Calu3 (cell line): ENCODE data around the gene CD37. TPM values are rescaled to one million over a fixed set of nuclear protein-coding genes. Genes with fewer than 3 reads are reported as not detected.

ENCODE experiments used
- BruUV-seq: library from RNA; stranded (reverse); fragments of 400-500 nt; replicated peaks from 2 replicates; lab custom pipeline; 2021; lab: Mats Ljungman, UMichigan
- CTCF ChIA-PET: fragments of 300-600 bp; sonication (Branson Sonifier 250); formaldehyde crosslinking; loops from one replicate; lab custom pipeline; 2022; ENCODE audit warnings: antibody characterized with exemption; lab: Charles Lee
- DNase-seq: peaks from one replicate; pipeline ENCODE4 v3.0.0; 2022
- H3K27ac Mint-ChIP-seq: one replicate; pipeline ENCODE4 v1.8.0; 2022; ENCODE audit warnings: mixed read lengths; ENCODE audit not compliant: unreplicated experiment
- H3K27me3 Mint-ChIP-seq: one replicate; pipeline ENCODE4 v1.8.0; 2022; ENCODE audit warnings: mixed read lengths; ENCODE audit not compliant: unreplicated experiment
- H3K36me3 Mint-ChIP-seq: one replicate; pipeline ENCODE4 v1.8.0; 2022; ENCODE audit warnings: mild to moderate bottlenecking, moderate library complexity, mixed read lengths; ENCODE audit not compliant: insufficient read depth, unreplicated experiment
- H3K4me1 Mint-ChIP-seq: one replicate; pipeline ENCODE4 v1.8.0; 2022; ENCODE audit warnings: mild to moderate bottlenecking, low read depth, mixed read lengths; ENCODE audit not compliant: unreplicated experiment
- H3K4me3 Mint-ChIP-seq: one replicate; pipeline ENCODE4 v1.8.0; 2022; ENCODE audit warnings: mild to moderate bottlenecking, low read depth, moderate library complexity, mixed read lengths; ENCODE audit not compliant: unreplicated experiment
- H3K9me3 Mint-ChIP-seq: one replicate; pipeline ENCODE4 v1.8.0; 2022; ENCODE audit warnings: low read depth, mixed read lengths; ENCODE audit not compliant: unreplicated experiment
- CTCF ChIP-seq: fragments of 200-600 bp; IDR thresholded peaks from one replicate; pipeline ENCODE4 v1.8.0; 2022; ENCODE audit warnings: antibody characterized with exemption; ENCODE audit not compliant: unreplicated experiment
- intact Hi-C: fragments of 100-400 bp; cut with micrococcal nuclease; formaldehyde crosslinking; loops from one replicate; pipeline ENCODE4 v1.10.0; 2022; ENCODE audit not compliant: unreplicated experiment
- total RNA-seq: library from RNA; stranded (reverse); gene quantifications from 2 replicates; pipeline ENCODE4 v1.2.3, GENCODE V29; 2022

The CD37 gene
- total RNA-seq, 1 experiment from 2014 or later: not detected

- no peak for TF ChIP-seq CTCF
- intact Hi-C loops: no loop called here
- H3K27ac Mint-ChIP-seq: no peak overlapping the region
- CTCF ChIA-PET: interaction anchor here (0.6 kb wide), 1 partner anchor 18 kb away, joined by 5 read pairs; the partner anchor contains the start of gene TEAD2
- H3K27me3 Mint-ChIP-seq: peaks cover 13% of the 10 kb centered on the region
- H3K4me3 Mint-ChIP-seq: no peak overlapping the region
- no peaks in the 10 kb centered on the region for H3K36me3 Mint-ChIP-seq
- no peak for DNase-seq
- peaks cover 3% of the 10 kb centered on the region for H3K9me3 Mint-ChIP-seq
- no TSS peak for BruUV-seq
- peaks cover 9% of the 10 kb centered on the region for H3K4me1 Mint-ChIP-seq
These were observed 9.6 kb downstream of the CD37 start for GRCh38 chr19:49344505-49345423.

- no peak for TF ChIP-seq CTCF
- no peaks in the 10 kb centered on the region for H3K36me3 Mint-ChIP-seq
- CTCF ChIA-PET: interaction anchor here (1.1 kb wide), 1 partner anchor 46 kb away, joined by 3 read pairs; no protein-coding TSS in a partner anchor
- H3K27me3 Mint-ChIP-seq: peaks cover 18% of the 10 kb centered on the region
- H3K4me3 Mint-ChIP-seq: no peak overlapping the region
- BruUV-seq: no TSS peak
- H3K4me1 Mint-ChIP-seq: no peaks in the 10 kb centered on the region
- H3K27ac Mint-ChIP-seq: no peak overlapping the region
- no peak for DNase-seq
- peaks cover 3% of the 10 kb centered on the region for H3K9me3 Mint-ChIP-seq
- intact Hi-C loops: no loop called here
These were observed 12.0 kb downstream of the CD37 start for GRCh38 chr19:49347191-49347590.

- peaks cover 20% of the 10 kb centered on the region for H3K27me3 Mint-ChIP-seq
- peaks cover 3% of the 10 kb centered on the region for H3K9me3 Mint-ChIP-seq
- no peak for TF ChIP-seq CTCF
- peak; percentile 39 for DNase-seq
- H3K27ac Mint-ChIP-seq: no peak overlapping the region
- H3K4me1 Mint-ChIP-seq: no peaks in the 10 kb centered on the region
- no peak overlapping the region for H3K4me3 Mint-ChIP-seq
- no peaks in the 10 kb centered on the region for H3K36me3 Mint-ChIP-seq
- intact Hi-C loops: no loop called here
- CTCF ChIA-PET: interaction anchor here (1.1 to 1.4 kb wide), 2 partner anchors 15 to 46 kb away, joined by 3 read pairs; partner anchors contain the start of gene TEAD2
- BruUV-seq: no TSS peak
These were observed 12.6 kb downstream of the CD37 start for GRCh38 chr19:49347835-49348234.

- no peaks in the 10 kb centered on the region for H3K36me3 Mint-ChIP-seq
- CTCF ChIA-PET: interaction anchor here (1.1 to 1.4 kb wide), 2 partner anchors 14 to 47 kb away, joined by 3 read pairs; partner anchors contain the start of gene TEAD2
- BruUV-seq: no TSS peak
- H3K27ac Mint-ChIP-seq: no peak overlapping the region
- peaks cover 24% of the 10 kb centered on the region for H3K27me3 Mint-ChIP-seq
- H3K4me1 Mint-ChIP-seq: no peaks in the 10 kb centered on the region
- H3K4me3 Mint-ChIP-seq: no peak overlapping the region
- no peak for DNase-seq
- intact Hi-C loops: no loop called here
- TF ChIP-seq CTCF: no peak
- peaks cover 3% of the 10 kb centered on the region for H3K9me3 Mint-ChIP-seq
These were observed 13.3 kb downstream of the CD37 start for GRCh38 chr19:49348305-49349189.
